GM03348 (cell line): ENCODE results near the gene RABGGTA.
"Not testable (repeated sequence)": the region's sequence is repeated elsewhere in the genome, so short reads cannot be mapped to it uniquely, and the experiment has no call there.

Source experiments
- DNase-seq: peaks from one replicate; pipeline ENCODE4 v3.0.0; 2012; ENCODE audit warnings: low spot score

Gene RABGGTA

DNA sequence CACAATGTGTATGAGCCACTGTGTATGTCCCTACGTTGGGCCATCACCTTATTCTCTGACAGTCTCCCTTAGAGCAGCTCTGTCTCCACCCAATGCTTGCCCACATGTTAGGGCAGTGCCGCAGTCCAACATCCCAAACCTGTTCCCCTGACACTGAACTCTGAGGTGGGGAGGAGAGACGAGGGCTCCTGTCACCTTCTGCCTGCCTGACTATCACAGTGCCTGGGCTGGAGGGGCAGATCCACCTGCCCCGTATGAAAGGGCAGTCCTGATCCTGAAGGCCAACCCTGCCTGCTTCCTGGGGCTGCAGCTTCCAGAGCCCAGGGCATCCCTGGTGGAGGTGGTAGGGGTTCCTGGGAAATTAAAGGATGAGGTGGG, 10.6 kb downstream of the RABGGTA start:
- no peak for DNase-seq

DNA sequence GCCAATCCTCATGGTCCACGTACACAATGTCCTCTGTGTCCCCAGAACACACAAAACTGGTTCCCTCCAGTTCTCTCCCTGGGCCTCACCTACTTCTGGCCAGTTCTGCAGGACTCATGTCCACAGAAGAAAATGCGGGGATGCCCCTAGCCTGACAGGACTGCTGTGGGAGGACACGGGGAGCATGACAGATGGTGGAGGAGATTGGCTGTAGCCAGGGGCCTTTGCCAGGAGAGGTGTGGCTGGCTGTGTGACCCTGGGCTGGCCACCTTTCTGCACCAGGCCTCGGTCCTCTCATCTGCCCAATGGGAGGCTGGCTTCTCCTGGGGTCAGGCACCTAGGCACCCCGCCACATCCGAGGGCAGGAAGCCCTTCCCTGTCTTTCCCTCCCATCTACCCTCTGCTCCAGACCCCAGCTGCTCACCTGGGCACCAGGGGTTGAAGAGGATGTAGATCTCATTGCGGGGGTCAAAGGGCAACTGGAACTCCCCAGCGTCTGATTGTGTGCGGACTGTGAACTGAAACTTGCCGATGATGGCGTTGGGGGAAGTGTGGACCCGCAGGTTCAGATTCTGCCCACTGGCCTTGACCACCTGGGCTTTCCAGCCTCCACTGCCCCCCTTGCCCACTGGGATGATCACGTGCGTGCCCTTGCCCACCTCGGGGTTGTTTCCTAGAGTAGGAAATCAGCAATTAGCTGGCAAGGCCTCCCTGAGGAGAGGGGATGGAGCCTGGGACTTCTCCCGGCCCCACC, 11.2 kb downstream of the RABGGTA start:
- DNase-seq = no peak

DNA sequence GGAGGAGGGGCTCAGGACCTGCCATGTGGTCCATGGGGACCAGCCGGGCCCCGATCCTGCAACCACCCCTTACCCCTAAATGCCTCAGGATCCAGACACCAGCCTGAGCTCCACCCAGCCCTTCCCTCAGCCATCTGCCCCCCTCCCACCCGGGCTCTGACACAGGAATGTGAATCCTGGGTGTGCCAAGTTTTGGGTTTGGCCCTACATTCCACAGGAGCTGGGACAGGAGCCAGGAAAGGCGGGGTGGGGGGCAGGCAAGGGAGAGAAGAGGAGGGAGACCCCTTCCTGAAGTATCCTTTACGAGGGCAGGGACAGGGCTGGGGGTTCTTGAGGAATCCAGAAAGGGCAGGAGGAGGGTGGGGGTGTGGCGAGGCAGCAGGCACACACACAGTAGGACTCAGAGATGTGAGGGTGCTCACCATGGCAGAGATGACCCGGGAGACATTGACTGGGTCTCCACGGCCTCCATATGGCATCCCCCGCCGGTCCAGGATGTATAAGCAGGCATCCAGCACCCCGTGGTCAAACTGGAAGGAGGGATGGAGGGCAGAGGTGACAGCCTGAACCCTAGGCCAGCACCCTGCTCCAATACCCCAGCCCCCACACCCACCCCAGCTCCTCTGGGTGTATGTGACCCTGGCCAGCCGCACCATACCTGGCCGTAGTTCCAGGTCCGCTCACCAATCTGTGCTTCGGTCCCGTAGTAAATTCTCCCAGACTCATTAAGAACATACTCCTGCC, 11.9 kb downstream of the RABGGTA start:
- peak; percentile 90 for DNase-seq

DNA sequence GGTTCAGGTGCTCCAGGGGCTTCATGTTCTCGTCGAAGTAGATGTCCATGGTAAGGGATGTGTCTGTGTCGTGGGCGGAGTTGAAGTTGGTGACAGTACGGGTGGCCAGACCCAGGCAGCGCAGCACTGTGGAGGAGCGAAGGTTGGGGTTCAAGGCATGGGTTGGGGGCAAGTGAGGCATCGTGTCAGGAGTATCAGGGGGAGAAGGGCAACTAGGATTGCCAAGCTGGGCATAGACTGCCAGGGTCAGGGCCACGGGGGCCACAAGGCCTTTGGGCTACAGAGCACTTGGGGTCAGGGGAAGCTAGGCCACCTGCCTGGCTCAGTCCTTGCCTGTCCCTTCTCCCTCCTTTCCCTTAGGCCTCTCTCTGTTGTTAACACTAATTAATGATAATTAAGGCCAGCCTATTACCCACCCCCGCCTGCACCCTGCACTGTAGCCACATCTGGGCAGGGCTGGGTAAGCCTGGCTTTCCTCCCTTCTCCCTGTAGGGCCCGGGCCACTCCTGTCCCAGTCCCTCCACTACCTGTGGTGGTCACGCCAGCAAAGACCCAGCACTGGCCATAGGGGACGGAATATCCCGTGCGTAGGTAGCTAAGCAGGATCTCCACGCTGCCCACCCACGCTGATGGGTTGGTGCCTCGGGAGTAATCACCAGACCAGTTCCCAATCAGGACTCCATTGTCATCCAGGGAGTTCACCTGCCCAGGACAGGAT, 12.7 kb downstream of the RABGGTA start:
- no peak for DNase-seq

DNA sequence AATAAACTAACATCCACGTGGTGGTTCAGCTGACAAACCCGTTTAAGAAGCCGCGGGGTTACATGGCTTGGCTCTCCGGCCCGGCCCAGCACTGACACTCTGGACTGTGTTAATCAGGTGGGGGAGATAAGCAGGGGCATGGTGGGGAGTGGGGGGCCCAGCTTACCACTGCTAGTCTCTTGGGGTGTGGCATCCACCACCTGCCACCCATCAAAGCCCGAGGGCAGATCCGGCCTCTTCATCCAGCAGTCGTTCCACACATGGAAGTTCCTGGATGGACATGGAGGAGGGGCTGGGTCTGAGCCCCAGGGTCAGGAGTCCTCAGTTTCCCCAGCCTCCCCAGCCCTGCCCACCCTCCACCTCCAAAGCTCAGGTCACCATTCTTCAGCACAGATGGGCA, 13.3 kb downstream of the RABGGTA start:
- no peak for DNase-seq

DNA sequence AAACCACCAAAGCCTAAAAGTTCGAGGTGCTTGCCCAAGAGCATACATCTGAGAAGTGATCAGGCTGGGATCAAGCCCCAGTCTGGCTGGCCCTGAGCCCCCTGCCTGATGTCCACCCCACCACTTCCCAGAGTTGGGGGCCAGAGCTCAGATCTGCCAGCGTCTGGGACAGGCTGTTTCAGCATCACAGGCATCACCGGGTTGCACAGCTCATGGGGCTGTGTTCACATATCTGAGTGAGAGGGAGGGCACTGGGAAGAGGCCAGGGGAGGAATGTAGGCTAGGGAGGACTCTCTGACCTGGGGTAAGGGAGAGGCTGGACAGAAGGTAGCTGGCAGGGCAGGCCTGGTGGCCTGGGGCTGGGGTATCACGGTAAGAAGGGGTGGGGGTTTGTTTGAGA, 14.4 kb downstream of the RABGGTA start:
- DNase-seq = no peak

DNA sequence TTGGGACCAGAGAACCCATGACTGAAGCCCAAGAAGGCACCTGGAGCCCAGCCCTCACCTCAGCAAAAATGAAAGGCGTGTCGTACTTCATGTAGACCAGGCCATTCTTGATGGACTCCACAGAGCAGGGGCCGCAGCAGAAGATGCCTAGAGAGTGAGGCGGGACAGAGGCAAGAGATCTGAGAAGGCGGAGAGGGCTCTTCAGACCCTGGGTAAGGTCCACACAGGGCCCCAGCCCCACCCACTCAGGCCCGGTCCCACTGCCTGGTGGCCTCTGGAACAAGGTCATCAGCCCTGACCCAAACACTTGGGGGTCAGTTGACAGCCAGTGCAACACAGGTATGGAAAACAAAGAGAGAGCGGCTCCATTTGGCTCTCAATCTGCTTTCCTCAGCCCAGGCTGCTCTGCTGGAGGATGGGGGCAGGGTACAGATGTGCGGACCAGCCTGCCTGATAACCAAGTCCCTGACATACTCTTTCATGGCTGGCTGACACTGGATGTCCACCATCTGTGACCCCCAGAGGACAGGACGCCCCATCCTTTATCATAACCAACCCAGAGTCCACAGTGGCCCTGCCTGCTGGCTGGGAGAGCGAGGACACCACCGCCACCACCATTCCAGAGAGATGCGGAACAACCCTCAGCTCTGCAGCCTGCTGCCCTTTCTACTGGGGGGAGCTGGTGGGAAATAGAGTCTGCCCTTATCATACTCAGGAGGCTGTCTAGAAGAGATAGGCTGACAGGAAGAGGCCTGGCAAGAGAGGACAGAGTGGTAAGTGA, 15.3 kb downstream of the RABGGTA start:
- DNase-seq = no peak

DNA sequence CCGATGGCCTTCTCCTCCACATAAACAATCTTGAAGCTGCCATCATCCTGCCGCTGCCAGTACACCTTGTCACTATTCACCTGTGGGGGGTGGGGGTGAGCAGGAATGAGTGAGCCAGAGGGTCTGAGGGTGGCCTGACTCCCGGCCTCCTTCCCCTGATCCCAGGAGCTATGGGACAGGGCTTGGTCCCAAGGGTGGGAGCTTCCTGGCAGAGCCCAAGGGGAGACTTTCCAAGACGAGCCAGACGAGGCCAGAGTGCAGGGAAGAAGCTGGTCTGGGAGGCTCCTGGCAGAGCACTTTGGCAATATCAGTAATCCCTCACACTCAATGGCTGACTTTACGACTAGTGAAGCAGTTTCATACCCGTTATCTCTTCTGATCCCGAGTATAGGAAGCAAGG, 16.0 kb downstream of the RABGGTA start:
- no peak for DNase-seq

DNA sequence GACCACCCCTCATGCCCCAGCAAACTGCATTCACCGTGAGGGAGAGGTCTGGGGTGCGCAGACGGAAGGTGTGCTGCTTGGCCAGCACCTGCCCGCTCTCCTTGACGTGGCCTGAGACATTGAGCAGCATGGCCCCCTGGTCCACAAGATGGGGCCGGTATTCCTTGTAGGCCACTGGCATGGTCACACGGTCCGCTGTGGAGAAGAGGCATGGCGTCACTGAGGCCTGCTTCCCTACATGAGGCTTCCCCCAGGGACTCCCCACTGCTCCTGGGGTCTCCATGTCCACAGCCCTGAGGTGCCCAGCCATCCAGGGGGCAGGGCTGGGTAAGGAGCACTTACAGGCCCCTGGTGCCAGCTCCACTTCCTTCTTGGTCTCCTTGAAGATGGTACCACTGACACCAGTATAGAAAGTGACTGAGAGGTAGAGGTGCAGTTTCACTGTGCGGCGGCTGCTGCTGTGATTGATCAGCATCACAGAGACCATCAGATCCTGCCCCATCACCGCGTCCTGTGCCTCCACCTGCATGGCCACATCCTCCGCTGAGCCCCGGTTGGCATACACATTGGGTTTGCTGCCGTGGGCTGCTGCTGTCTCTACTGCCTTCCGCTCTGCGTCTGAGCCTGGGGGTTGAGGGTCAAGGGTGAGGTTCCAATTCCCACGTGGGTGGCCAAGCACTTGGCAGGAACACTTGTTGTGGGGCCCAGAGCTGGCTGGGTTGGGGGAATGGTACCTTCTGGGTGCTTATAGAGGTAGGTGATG, 16.6 kb downstream of the RABGGTA start:
- DNase-seq = no peak

DNA sequence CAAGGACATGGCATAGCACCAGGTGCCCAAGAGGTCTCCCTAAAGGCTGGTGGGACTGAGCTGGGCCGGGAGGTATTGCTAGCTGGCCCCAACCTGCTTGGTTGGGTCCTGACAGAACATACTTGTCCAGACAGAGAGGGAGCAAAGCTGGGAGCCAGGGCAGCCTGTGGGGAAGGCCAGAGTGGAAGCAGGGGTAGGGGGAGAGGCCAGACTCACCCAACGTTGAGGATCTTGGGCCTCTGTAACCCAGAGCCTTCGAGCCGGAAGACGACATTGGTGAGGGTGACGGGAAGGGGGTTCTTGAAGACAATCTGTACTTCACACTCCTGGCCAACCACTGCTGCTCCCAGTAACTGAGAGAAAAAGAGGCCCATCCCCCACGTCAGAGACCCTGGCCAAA, 17.5 kb downstream of the RABGGTA start:
- DNase-seq = no peak

DNA sequence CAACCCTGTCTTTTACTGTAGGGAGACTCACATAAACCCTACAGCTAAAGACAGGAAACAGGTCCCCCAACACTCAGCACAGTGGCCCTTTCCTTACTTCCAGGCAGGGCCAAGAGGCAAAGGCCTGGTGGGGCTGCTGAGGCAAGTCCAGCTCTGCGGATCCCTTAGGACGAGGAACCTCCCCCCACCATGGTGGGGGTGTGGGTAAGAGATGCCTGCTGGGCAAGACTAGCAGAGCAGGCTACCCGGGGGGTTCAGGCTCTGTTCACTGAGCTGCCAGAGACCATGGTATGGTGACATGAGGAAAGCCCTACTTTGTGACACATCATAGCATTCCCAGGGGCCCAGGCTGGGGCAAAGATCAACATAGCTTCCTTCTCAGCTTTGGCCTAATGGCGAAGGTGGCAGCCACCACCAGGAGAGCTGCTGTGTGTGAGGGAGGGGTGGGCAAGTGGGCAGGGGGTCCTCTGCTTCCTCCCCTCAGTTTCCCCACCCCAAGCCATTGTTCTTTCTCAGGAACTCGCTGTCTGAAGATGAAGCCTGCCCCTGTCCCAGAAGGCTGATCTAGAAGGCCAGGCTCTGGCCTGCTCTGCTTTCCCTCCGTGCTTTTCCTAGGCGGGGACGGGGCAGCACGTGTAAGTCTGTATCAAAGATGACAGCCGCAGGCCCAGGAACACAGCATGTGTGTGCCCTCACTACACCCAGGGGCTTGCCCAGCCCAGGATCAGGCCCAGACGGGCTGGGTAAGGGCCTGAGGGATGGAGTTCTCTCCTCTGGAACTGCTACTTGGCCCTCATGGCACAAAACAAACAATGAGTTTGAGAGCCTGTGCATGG, 18.9 kb downstream of the RABGGTA start:
- DNase-seq = no peak

DNA sequence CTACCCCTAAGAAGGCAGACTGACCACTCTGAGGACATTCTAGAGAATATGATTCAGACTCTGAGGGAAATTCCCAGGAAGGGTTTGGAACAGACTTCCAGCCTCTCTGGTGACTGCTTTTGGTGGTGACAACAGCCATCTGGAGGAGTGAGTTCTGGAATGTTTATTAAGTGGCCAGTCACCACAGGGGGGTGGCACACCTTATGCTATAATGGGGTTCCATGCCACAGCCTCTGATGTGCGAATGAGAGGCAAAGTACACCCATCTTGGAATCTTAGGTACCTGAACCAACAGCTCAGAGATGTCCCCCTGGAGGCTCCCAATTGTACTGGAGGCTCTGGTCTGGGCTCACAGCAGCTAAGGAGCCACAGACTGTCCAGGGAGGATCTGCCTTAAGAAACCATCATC, 19.5 kb downstream of the RABGGTA start:
- peak; percentile 42 for DNase-seq

DNA sequence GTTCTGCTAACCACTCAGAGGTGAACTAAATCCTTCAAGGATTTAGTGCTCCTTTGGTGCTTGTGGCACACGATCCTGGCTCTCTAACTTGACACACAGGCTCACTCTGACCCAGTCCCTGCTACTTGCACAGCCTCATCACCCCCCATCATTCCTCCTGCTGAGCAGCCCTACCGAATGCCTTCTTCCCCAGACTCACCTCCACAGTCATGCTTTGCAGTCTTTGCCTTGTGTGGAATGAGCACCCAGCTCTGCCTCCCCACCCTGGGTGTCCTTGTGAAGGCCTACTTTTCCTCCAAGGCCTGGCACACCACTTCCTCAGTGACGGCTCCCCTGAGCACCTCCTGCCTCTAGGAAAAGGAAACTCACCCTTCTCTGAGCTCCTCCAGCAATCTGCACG, 21.0 kb downstream of the RABGGTA start:
- no peak for DNase-seq

DNA sequence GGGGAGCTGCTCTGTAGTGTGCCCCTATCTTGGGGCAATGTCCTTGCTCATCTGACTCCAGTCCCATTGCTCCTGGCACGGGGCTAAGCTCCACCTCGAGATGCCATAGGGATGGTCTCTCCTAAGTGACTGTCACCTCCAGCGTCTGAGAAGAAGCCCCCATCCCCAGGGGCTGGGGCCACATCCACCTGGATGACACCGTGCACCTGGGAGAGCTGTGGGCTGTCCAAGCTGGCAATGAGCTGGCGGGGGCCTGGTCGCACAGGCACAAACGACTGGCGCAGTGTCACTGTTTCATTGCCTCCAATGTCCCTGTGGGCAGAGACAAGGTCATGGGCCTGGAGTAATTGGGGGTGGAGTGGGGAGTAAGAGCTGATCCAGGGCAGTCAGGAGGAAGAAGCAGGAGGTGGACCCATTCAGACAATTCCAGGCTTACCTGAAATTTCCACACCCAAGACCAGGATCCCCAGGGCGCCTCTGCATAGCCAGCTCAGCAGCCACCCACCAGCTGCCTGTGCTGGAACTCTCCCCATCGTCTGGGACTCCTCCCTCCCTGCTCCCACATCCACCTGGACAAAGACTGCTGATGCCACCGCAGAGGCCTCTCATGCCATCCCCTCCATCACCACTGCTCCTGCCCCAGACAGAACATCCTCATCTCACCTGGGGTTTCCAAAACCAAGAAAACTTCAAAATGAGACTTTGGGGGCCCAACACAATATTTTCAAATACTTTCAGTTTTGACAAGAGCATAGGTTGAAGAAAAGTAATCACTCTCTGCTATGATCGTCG, 22.0 kb downstream of the RABGGTA start:
- DNase-seq = no peak

DNA sequence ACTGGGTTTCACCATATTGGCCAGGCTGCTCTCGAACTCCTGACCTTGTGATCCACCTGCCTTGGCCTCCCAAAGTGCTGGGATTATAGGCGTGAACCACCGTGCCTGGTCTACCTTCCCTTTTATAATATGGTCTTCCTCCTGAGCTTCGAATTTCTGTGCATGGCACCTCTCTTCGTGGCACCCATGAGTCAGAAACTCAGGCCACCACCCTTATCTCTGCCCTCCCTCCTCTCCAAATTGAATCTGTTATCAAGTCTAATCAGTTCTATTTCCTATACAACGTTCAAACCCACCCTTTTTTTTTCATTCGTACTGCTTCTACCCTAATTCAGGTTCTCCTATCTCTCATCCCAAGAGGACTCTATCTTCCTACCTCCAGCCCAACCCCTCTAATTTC, 24.0 kb downstream of the RABGGTA start:
- no peak for DNase-seq

DNA sequence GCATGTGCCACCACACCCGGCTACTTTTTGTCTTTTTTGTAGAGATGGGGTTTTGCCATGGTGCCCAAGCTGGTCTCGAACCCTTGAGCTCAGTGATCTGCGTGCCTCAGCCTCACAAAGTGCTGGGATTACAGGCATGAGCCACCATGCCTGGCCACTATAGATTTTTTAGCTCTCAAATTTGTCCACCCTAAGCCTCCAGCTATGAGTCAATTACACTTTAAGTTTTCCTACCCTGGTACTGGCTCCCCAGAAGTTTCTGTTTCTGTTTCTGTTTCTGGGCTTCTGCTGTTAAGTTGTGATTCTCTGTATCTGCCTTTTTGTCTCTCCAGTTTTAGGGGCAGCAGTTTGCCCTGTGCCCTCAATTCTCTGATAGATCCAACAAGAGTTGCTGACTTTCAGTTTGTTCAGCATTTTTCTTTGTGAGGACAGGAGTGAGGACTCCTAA, 24.6 kb downstream of the RABGGTA start:
- no peak for DNase-seq

DNA sequence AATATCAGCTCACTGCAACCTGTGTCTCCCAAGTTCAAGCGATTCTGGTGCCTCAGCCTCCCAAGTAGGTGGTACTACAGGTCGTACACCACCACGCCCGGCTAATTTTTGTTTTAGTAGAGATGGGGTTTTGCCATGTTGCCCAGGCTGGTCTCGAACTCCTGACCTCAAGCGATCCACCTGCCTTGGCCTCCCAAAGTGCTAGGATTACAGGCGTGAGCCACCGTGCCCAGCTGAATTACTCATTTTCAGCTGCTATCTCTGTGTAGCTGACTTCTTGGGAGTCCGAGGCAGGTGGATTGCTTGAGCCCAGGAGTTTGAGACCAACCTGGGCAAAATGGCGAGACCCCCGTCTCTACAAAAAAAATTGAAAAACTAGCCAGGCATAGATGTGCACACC, 26.0 kb downstream of the RABGGTA start:
- DNase-seq = not testable (repeated sequence)

DNA sequence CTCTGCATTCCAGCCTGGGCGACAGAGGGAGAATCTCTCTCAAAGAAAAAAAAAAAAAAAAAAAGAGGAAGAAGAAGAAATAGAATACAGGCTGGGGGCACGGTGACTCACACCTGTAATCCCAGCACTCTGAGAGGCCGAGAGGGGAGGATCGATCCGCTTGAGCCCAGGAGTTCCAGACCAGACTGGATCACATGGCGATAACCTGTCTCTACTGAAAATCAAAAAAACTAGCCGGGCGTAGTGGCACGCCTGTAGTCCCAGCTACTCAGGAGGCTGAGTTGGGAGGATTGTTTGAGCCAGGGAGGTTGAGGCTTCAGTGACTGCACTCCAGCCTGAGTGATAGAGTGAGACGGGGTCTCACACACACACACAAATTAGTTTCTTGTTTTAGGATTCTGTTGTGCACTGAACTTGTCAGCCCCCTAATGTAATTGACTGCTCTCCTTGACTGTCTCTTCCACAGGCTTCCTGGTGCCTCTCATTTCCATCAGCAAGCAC, 28.0 kb downstream of the RABGGTA start:
- no peak for DNase-seq

DNA sequence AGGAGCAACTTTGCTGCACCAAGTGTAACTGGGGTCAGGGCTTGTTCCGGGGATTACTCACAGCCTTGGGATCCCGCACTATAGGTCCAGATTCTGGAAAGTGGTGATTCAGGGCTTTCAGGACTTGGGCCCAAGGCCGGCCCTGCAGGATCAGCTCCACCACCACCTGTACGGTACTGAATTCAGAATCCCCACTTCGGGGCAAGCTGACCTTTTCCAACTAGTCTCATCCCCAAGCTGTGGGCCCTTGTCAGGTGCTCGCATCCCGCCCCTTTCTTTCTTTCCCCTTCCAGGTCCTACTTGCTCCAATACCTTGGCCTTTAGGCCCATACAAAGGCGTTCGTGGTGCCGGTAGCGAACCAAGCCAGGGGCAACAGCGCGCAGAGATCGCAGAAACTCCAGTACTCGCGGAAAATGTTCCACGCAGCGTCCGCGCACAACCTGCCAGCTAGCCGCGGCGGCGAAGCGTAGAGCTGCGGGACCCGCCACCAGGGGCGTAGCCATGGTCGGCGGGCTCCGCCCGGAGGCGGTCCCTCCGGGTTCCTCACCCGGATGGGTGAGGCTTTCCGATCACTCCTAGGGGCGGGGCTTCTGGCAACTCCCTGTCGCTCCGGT, 29.5 kb downstream of the RABGGTA start:
- peak; percentile 97 for DNase-seq
